B cell (primary cell): Measurements from ENCODE around the gene SRRM2. TPM values are rescaled to one million over a fixed set of nuclear protein-coding genes. Genes with fewer than 3 reads are reported as not detected.

Source experiments
- ATAC-seq: fragments of 200-7000 bp; cut with Tn5 transposase; one replicate; pipeline ENCODE4 v1.10.0; 2021; ENCODE audit warnings: low read depth, mild to moderate bottlenecking, moderate number of reproducible peaks, moderate library complexity
- CTCF ChIA-PET: fragments of 350-600 bp; sonication (Branson Sonifier 250); formaldehyde crosslinking; loops from one replicate; lab custom pipeline; 2021; ENCODE audit warnings: antibody characterized with exemption, inconsistent platforms; lab: Charles Lee
- POLR2A ChIA-PET: fragments of 350-600 bp; sonication (Branson Sonifier 250); formaldehyde crosslinking; loops from one replicate; lab custom pipeline; 2021; ENCODE audit warnings: antibody characterized with exemption; lab: Charles Lee
- DNase-seq: peaks from one replicate; pipeline ENCODE4 v3.0.0; 2013
- H2AFZ ChIP-seq: 2 replicates; pipeline ENCODE4 v1.6.1; 2012; ENCODE audit warnings: mild to moderate bottlenecking, low read depth, low read length; ENCODE audit not compliant: insufficient read depth, poor library complexity, severe bottlenecking
- H3K27ac ChIP-seq, 2 donors: 1 replicate in 1 of 2; 2 replicates in 1 of 2; pipeline ENCODE4 v1.5.1; 2012 to 2013; ENCODE audit warnings: low read length in 2 of 2, mild to moderate bottlenecking in 2 of 2, moderate library complexity in 1 of 2
- H3K27me3 ChIP-seq, 4 experiments: fragments of 200-600 bp in 1 of 4; sonication (generic) in 1 of 4; replicated peaks in 1 of 4; 1 replicate in 2 of 4; 2 replicates in 2 of 4; pipeline versions ENCODE4 v1.6.1 to v1.7.0; 2013 to 2016; ENCODE audit warnings: low read length in 3 of 4, mild to moderate bottlenecking in 2 of 4, mixed read lengths in 1 of 4, moderate library complexity in 1 of 4; ENCODE audit not compliant: insufficient read depth in 4 of 4, control insufficient read depth in 3 of 4; ENCODE audit errors: control extremely low read depth in 1 of 4
- H3K36me3 ChIP-seq, 2 experiments: replicated peaks in 1 of 2; 1 replicate in 1 of 2; 2 replicates in 1 of 2; pipeline versions ENCODE4 v1.6.1 to v1.7.1; 2013; ENCODE audit warnings: low read length in 1 of 2; ENCODE audit not compliant: insufficient read depth in 2 of 2, control insufficient read depth in 1 of 2; ENCODE audit errors: control extremely low read depth in 1 of 2, extremely low read depth in 1 of 2
- H3K4me1 ChIP-seq, 2 donors: fragments of 200-600 bp in 1 of 2; sonication (generic) in 1 of 2; 1 replicate in 1 of 2; 2 replicates in 1 of 2; pipeline versions ENCODE4 v1.5.1 to v1.6.1; 2013 to 2017; ENCODE audit warnings: low read length in 2 of 2; ENCODE audit not compliant: control insufficient read depth in 2 of 2, insufficient read depth in 2 of 2
- H3K4me2 ChIP-seq: replicated peaks from 2 replicates; pipeline ENCODE3; 2012; ENCODE audit warnings: mild to moderate bottlenecking, low read depth, low read length; ENCODE audit not compliant: poor library complexity, severe bottlenecking
- H3K4me3 ChIP-seq, 5 experiments: fragments of 200-600 bp in 1 of 5; sonication (generic) in 1 of 5; 1 replicate in 3 of 5; 2 replicates in 2 of 5; pipeline versions ENCODE4 v1.5.1 to v1.7.0; 2011 to 2016; ENCODE audit warnings: low read length in 4 of 5, mild to moderate bottlenecking in 4 of 5, low read depth in 2 of 5, control low read depth in 1 of 5, moderate library complexity in 1 of 5; ENCODE audit not compliant: insufficient read depth in 1 of 5; ENCODE audit errors: control extremely low read depth in 1 of 5, extremely low read depth in 1 of 5
- H3K79me2 ChIP-seq: fragments of 200-600 bp; sonication (generic); one replicate; pipeline ENCODE4 v1.6.0; 2016; ENCODE audit warnings: low read length; ENCODE audit not compliant: control insufficient read depth, insufficient read depth
- H3K9ac ChIP-seq: fragments of 200-600 bp; sonication (generic); 2 replicates; pipeline ENCODE4 v1.6.1; 2017; ENCODE audit warnings: mild to moderate bottlenecking, low read length, moderate library complexity
- H3K9me3 ChIP-seq, 3 donors: one replicate each; pipeline versions ENCODE4 v1.6.1 to v1.7.1; 2013; ENCODE audit warnings: low read length in 2 of 3; ENCODE audit not compliant: control insufficient read depth in 2 of 3, insufficient read depth in 1 of 3; ENCODE audit errors: control extremely low read depth in 1 of 3
- H4K20me1 ChIP-seq: 2 replicates; pipeline ENCODE4 v1.6.0; 2012; ENCODE audit warnings: mild to moderate bottlenecking, low read length; ENCODE audit not compliant: insufficient read depth, control insufficient read depth, poor library complexity, severe bottlenecking
- H3K27ac Mint-ChIP-seq: one replicate; pipeline ENCODE4 v1.8.0; 2021; ENCODE audit warnings: mixed read lengths
- H3K27me3 Mint-ChIP-seq: one replicate; pipeline ENCODE4 v1.8.0; 2021; ENCODE audit warnings: mixed read lengths
- H3K4me1 Mint-ChIP-seq: one replicate; pipeline ENCODE4 v1.8.0; 2021; ENCODE audit warnings: mixed read lengths
- H3K4me3 Mint-ChIP-seq: one replicate; pipeline ENCODE4 v1.8.0; 2021; ENCODE audit warnings: mixed read lengths
- H3K9me3 Mint-ChIP-seq: one replicate; pipeline ENCODE4 v1.8.0; 2022; ENCODE audit warnings: mixed read lengths; ENCODE audit not compliant: insufficient read depth
- CTCF ChIP-seq: fragments of 200-600 bp; IDR thresholded peaks from one replicate; pipeline ENCODE4 v1.8.0; 2022; ENCODE audit warnings: antibody characterized with exemption, mild to moderate bottlenecking
- EZH2 ChIP-seq: IDR thresholded peaks from 2 replicates; pipeline ENCODE4 v1.6.1; 2012; ENCODE audit warnings: borderline replicate concordance, low read depth, mild to moderate bottlenecking, moderate library complexity, low read length; ENCODE audit not compliant: insufficient read depth, poor library complexity, severe bottlenecking
- WGBS: methylation state at CpG from one replicate; pipeline ENCODE4 v1.1.5; 2013; ENCODE audit warnings: missing lambda C conversion rate; ENCODE audit not compliant: insufficient coverage; 5-methylcytosine and 5-hydroxymethylcytosine counted together
- intact Hi-C: fragments of 100-400 bp; cut with micrococcal nuclease; formaldehyde crosslinking; loops from one replicate; pipeline ENCODE4 v1.10.0; 2022
- polyA plus RNA-seq: library from polyadenylated mRNA; depleted of rRNA; stranded (reverse); fragments of >200 nt; gene quantifications from 2 replicates; pipeline ENCODE4 v1.2.3, GENCODE V29; 2012
- total RNA-seq, 2 donors: library from RNA; stranded (reverse); fragments of 120-200 nt in 1 of 2; gene quantifications; 1 replicate in 1 of 2; 2 replicates in 1 of 2; pipeline versions ENCODE4 v1.2.3 to v1.2.4, GENCODE V29; 2013 to 2022

The SRRM2 gene
- total and polyA plus RNA-seq, 2 donors (not counting 1 experiment from before 2014, with no cell fraction given), result 1,485 to 1,879 TPM

GRCh38 chr16:2761472-2761871, 9.0 kb downstream of the SRRM2 start:
- intact Hi-C loops, result no loop called here
- no peak overlapping the region for H3K4me3 ChIP-seq
- Mint-ChIP-seq H3K9me3 (no peaks in the 10 kb centered on the region), H3K27me3 (no peaks in the 10 kb centered on the region), H3K27ac (no peak overlapping the region), H3K4me3 (no peak overlapping the region), H3K4me1 (peaks cover 13% of the 10 kb centered on the region)
- H2AFZ ChIP-seq, result no peak overlapping the region
- TF ChIP-seq CTCF, result no peak
- no peak for TF ChIP-seq EZH2
- DNase-seq, result no peak
- CTCF ChIA-PET, result no interaction called here
- no peak for ATAC-seq
- no peak overlapping the region for H3K4me2 ChIP-seq
- POLR2A ChIA-PET, result no interaction called here
- peaks cover 45% of the 10 kb centered on the region for H3K79me2 ChIP-seq
- no peaks in the 10 kb centered on the region for H3K27me3 ChIP-seq
- peaks cover 0 to 1% of the 10 kb centered on the region in 2 donors for H3K4me1 ChIP-seq
- H4K20me1 ChIP-seq, result peaks cover 88% of the 10 kb centered on the region
- H3K27ac ChIP-seq, result no peak overlapping the region
- 100% methylated on average over 9 of the region's 10 CpGs for WGBS
- peaks cover 0 to 6% (median 0%) of the 10 kb centered on the region in 3 donors for H3K9me3 ChIP-seq
- peaks cover 7 to 95% of the 10 kb centered on the region in 2 experiments for H3K36me3 ChIP-seq
- H3K9ac ChIP-seq, result no peak overlapping the region

- intact Hi-C loops, result no loop called here
- Histone ChIP-seq H3K27ac (no peak overlapping the region), H4K20me1 (peaks cover 88% of the 10 kb centered on the region), H3K4me2 (no peak overlapping the region), H3K79me2 (peaks cover 45% of the 10 kb centered on the region), H3K36me3 (peaks cover 7 to 99% of the 10 kb centered on the region in 2 experiments), H3K9me3 (peaks cover 0 to 6% (median 0%) of the 10 kb centered on the region in 3 donors), H3K27me3 (no peaks in the 10 kb centered on the region), H3K9ac (no peak overlapping the region), H3K4me1 (no peaks in the 10 kb centered on the region), H3K4me3 (no peak overlapping the region), H2AFZ (no peak overlapping the region)
- over 99% methylated on average over 42 of the region's 42 CpGs for WGBS
- Mint-ChIP-seq H3K9me3 (no peaks in the 10 kb centered on the region), H3K27me3 (no peaks in the 10 kb centered on the region), H3K4me3 (no peak overlapping the region), H3K4me1 (peaks cover 7% of the 10 kb centered on the region), H3K27ac (no peak overlapping the region)
- DNase-seq (no peak), ATAC-seq (no peak)
- POLR2A ChIA-PET, result no interaction called here
- CTCF ChIA-PET, result interaction anchor here (1.6 kb wide), 1 partner anchor 106 kb away, joined by 3 read pairs; no protein-coding TSS in a partner anchor
- TF ChIP-seq EZH2 (no peak), CTCF (no peak)
Observed at GRCh38 chr16:2761886-2762583, 9.6 kb downstream of the SRRM2 start.
